Lung (tissue), 12 donors: ENCODE data around the gene CHMP2B. TPM values are rescaled to one million over a fixed set of nuclear protein-coding genes. Genes with fewer than 3 reads are reported as not detected.

Experiments
- ATAC-seq: fragments of 200-7000 bp; cut with Tn5 transposase; one replicate; pipeline ENCODE4 v1.9.1; 2020; ENCODE audit warnings: moderate number of reproducible peaks; ENCODE audit not compliant: insufficient read depth, low FRiP score
- DNase-seq, 3 donors: peaks; one replicate each; pipeline ENCODE4 v3.0.0-alpha.2; 2013 to 2017
- H3K27ac ChIP-seq, 2 donors: one replicate each; pipeline ENCODE4 v1.5.1; 2013; ENCODE audit warnings: mild to moderate bottlenecking in 2 of 2, moderate library complexity in 2 of 2, control low read depth in 1 of 2, inconsistent platforms in 1 of 2, low read depth in 1 of 2, low read length in 1 of 2
- H3K27me3 ChIP-seq, 3 donors: one replicate each; pipeline ENCODE4 v1.5.1; 2013; ENCODE audit warnings: low read length in 2 of 3; ENCODE audit not compliant: control insufficient read depth in 3 of 3, insufficient read depth in 3 of 3
- H3K36me3 ChIP-seq, 4 donors: one replicate each; pipeline ENCODE4 v1.5.1; 2013; ENCODE audit warnings: low read length in 4 of 4, mild to moderate bottlenecking in 1 of 4, moderate library complexity in 1 of 4; ENCODE audit not compliant: control insufficient read depth in 4 of 4, insufficient read depth in 4 of 4
- H3K4me1 ChIP-seq, 5 donors: one replicate each; pipeline ENCODE4 v1.5.1; 2013; ENCODE audit warnings: low read length in 5 of 5, mild to moderate bottlenecking in 2 of 5, moderate library complexity in 1 of 5; ENCODE audit not compliant: control insufficient read depth in 5 of 5, insufficient read depth in 5 of 5
- H3K4me3 ChIP-seq: one replicate; pipeline ENCODE4 v1.5.1; 2013; ENCODE audit warnings: mild to moderate bottlenecking, control low read depth, moderate library complexity
- H3K9ac ChIP-seq, 2 donors: one replicate each; pipeline ENCODE4 v1.5.1; 2013; ENCODE audit warnings: low read length in 2 of 2, control low read depth in 1 of 2; ENCODE audit not compliant: insufficient read depth in 1 of 2
- H3K9me3 ChIP-seq, 4 donors: one replicate each; pipeline ENCODE4 v1.5.1; 2013; ENCODE audit warnings: low read length in 3 of 4, mild to moderate bottlenecking in 1 of 4, moderate library complexity in 1 of 4; ENCODE audit not compliant: control insufficient read depth in 4 of 4, insufficient read depth in 3 of 4
- CTCF ChIP-seq: IDR thresholded peaks from 2 replicates; pipeline ENCODE4 v1.5.1; 2012; ENCODE audit warnings: mild to moderate bottlenecking; ENCODE audit errors: control extremely low read depth, extremely low read depth
- WGBS, 2 donors: extraction: QIAGEN DNeasy Blood & Tissue Kit; methylation state at CpG; one replicate each; pipeline ENCODE4 v1.1.7; 2013; 5-methylcytosine and 5-hydroxymethylcytosine counted together
- polyA plus RNA-seq, 2 donors: library from polyadenylated mRNA; stranded (reverse); fragments of 200-250 nt; gene quantifications; one replicate each; pipeline ENCODE4 v1.2.1, GENCODE V29; 2013
- total RNA-seq, 2 donors: library from RNA; depleted of rRNA in 1 of 2; stranded (reverse); fragments of >200 nt in 1 of 2; gene quantifications; one replicate each; pipeline ENCODE4 v1.2.1, GENCODE V29; 2014 to 2021
- donor health status: control.
- donor health status: control.
- donor health status: Bipolar disorder and iron deficiency.
- donor health status: healthy.
- donor health status: DM: yes; HTN: yes; CAD: no.

Gene CHMP2B
- total and polyA plus RNA-seq, 4 donors = 21.9 to 45.1 (median 37.6) TPM

GRCh38 chr3:87206635-87207034, 20.5 kb upstream of the CHMP2B start:
- no peaks in the 10 kb centered on the region for H3K9me3 ChIP-seq
- no peak for ATAC-seq
- TF ChIP-seq CTCF = no peak
- H3K27ac ChIP-seq = no peak overlapping the region
- DNase-seq = no peak
- H3K9ac ChIP-seq = no peak overlapping the region
- H3K27me3 ChIP-seq = no peaks in the 10 kb centered on the region
- no peak overlapping the region for H3K4me3 ChIP-seq
- H3K36me3 ChIP-seq = no peaks in the 10 kb centered on the region
- H3K4me1 ChIP-seq = no peaks in the 10 kb centered on the region
- 43 to 69% methylated on average over 1 of the region's 1 CpG for WGBS, 2 donors

GRCh38 chr3:87207460-87207859, 19.6 kb upstream of the CHMP2B start:
- ATAC-seq (no peak), DNase-seq (no peak)
- no peaks in the 10 kb centered on the region for H3K9me3 ChIP-seq
- 61 to 79% methylated on average over 1 of the region's 1 CpG for WGBS, 2 donors
- H3K4me1 ChIP-seq = no peaks in the 10 kb centered on the region
- TF ChIP-seq CTCF = no peak
- no peak overlapping the region for H3K9ac ChIP-seq
- H3K4me3 ChIP-seq = no peak overlapping the region
- H3K36me3 ChIP-seq = no peaks in the 10 kb centered on the region
- no peaks in the 10 kb centered on the region for H3K27me3 ChIP-seq
- no peak overlapping the region for H3K27ac ChIP-seq

GRCh38 chr3:87209111-87209510, 18.0 kb upstream of the CHMP2B start:
- no peak overlapping the region for H3K9ac ChIP-seq
- H3K27me3 ChIP-seq = no peaks in the 10 kb centered on the region
- no peaks in the 10 kb centered on the region for H3K36me3 ChIP-seq
- H3K4me1 ChIP-seq = no peaks in the 10 kb centered on the region
- DNase-seq = no peak
- WGBS, 2 donors = 31 to 33% methylated on average over 2 of the region's 2 CpGs
- H3K4me3 ChIP-seq = no peak overlapping the region
- no peak overlapping the region for H3K27ac ChIP-seq
- ATAC-seq = no peak
- TF ChIP-seq CTCF = no peak
- H3K9me3 ChIP-seq = no peaks in the 10 kb centered on the region

GRCh38 chr3:87218560-87218959, 8.5 kb upstream of the CHMP2B start:
- Histone ChIP-seq H3K27ac (no peak overlapping the region), H3K4me3 (no peak overlapping the region), H3K9me3 (no peaks in the 10 kb centered on the region), H3K27me3 (peaks cover 0 to 3% (median 0%) of the 10 kb centered on the region in 3 donors), H3K36me3 (no peaks in the 10 kb centered on the region), H3K9ac (no peak overlapping the region), H3K4me1 (no peaks in the 10 kb centered on the region)
- WGBS, 2 donors = 89 to 92% methylated on average over 1 of the region's 1 CpG
- ATAC-seq (no peak), DNase-seq (no peak)
- no peak for TF ChIP-seq CTCF
